NCI-H2196 (cell line): ENCODE measurements around the gene PRUNE1.

ENCODE experiments used
- DNase-seq: peaks from one replicate; lab custom pipeline; 2025; ENCODE audit not compliant: unreplicated experiment; lab: John Stamatoyannopoulos, UW

The PRUNE1 gene, protein sequence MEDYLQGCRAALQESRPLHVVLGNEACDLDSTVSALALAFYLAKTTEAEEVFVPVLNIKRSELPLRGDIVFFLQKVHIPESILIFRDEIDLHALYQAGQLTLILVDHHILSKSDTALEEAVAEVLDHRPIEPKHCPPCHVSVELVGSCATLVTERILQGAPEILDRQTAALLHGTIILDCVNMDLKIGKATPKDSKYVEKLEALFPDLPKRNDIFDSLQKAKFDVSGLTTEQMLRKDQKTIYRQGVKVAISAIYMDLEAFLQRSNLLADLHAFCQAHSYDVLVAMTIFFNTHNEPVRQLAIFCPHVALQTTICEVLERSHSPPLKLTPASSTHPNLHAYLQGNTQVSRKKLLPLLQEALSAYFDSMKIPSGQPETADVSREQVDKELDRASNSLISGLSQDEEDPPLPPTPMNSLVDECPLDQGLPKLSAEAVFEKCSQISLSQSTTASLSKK

DNA sequence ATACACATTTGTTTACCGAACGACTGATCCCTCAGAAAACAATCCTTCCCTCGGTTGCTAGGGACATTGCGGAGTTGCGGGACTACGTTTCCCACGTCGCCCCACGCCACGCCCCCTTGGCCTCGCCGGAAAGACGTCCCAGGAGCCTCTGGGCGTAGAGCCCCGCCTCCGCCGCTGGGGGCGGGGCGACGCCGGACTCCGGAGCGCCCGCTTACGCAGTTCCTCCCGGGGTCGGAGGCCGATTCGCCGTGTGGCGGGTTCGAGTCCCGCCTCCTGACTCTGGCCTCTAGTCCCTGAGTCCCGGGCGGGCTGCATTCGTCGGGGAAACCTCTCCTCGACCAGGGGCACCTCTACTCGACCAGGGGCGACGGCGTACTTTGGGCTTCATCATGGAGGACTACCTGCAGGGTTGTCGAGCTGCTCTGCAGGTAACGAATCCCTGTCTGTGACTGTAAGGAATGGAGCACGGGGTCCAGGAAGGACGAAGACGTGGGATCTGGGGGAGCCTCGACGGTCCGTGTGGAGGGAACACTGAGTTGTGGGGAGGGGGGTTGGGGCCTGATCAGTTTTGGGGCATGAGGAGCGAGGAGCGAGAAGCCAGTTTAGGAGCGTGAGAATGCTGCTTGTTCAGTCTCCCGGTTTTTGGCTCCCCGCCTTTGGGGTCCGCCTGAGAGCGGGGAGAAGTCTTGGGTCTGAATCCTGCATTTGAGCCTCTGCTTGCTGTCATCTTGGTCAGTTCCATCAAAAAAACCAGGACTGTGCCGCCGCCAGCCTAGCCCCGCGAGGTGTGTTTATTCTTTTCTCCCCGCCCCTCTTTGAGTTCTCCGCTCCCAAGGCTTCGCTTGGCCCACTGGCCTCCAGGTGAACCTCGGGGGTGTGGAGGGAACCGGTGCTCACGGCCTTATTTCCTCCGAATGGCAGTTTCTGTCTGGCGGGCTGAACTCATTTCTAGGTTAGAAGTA, at the start of gene PRUNE1:
TSS of gene PRUNE1 (plus strand) at position 206 of the 962 bp plus-strand sequence. CDS start at position 390, 184 bp downstream.
- DNase-seq = peak; percentile 98

DNA sequence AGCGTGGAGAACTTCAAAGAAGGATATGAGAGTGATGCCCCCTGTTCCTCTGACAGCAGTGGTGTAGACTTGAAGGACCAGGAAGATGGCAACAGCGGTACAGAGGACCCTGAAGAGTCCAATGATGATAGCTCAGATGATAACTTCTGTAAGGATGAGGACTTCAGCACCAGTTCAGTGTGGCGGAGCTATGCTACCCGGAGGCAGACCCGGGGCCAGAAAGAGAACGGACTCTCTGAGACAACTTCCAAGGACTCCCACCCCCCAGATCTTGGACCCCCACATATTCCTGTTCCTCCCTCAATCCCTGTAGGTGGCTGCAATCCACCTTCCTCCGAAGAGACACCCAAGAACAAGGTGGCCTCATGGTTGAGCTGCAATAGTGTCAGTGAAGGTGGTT, 47.6 kb upstream of the PRUNE1 start:
- no peak for DNase-seq

DNA sequence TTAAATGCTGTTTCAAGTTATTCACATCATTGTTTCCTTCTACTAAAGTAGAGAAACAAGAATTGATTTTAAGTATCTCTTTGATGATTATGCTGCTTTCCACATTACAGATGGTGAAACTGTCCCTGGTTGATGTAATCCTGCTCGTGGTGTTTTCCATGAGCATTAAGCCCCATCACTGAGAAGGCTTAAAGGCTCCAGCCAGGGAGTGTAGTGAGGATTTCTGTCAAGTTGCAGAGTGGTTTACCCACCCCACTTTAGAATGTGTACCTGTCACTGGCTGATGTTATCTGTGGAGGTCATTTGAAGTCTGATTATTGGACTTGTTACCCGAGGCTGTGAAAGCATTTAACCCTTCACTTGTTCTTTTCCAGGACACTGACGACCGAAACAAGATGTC, 46.5 kb upstream of the PRUNE1 start:
- no peak for DNase-seq

DNA sequence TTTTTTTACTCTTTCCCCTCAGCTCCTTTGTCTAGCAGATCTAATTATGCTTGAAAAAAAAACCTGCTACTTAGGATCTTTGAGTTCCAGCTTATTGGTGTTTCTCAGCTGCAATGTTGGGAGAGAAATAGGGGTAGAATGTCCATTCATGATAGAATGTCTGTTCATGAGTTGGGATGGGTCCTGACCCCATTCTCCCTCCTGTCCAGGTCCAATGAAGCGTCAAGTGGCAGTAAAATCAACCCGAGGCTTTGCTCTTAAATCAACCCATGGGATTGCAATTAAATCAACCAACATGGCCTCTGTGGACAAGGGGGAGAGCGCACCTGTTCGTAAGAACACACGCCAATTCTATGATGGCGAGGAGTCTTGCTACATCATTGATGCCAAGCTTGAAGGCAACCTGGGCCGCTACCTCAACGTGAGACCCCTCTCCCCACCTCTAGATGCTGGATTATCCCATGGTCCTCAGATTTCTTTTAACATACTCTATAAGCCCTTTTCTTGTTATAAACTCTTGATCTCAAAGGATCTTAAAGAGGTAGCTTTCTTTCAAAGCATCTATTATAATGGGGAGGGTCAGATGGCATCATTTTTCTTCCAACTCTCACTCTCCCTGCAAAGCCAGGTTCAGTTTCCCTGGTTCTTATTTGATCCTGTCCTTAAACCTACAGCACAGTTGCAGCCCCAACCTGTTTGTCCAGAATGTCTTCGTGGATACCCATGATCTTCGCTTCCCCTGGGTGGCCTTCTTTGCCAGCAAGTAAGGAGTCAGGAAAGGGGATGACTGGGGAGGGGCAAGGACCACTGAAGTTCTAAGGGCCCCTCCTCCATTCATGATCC, 44.7 kb upstream of the PRUNE1 start:
- DNase-seq = no peak

DNA sequence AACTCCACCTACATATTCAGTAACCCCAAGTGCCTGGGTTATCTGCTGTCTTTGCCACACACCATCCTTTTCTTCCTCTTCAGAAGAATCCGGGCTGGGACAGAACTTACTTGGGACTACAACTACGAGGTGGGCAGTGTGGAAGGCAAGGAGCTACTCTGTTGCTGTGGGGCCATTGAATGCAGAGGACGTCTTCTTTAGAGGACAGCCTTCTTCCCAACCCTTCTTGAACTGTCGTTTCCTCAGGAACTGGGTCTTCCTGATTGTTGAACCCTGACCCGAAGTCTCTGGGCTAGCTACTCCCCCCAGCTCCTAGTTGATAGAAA, 44.1 kb upstream of the PRUNE1 start:
- no peak for DNase-seq

DNA sequence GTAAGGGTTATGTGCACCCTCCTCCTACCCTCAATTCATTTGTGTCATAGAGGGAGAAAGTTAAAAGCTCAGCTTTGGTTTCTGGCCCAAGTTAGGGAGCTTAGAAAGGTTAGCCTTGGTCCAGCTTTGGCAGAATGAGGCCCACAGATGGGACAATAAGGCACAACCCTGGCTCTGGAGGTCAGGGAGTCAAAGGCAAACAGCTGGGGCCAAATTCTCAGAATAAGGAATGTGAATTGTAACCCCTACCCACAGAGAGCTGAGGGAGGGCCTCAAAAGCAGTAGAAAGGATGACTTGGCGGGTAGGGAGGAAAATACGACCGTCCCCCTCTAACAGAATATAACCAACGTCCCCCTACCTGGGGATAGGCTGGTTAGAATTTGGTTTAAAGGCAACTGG, 42.6 kb upstream of the PRUNE1 start:
- no peak for DNase-seq

DNA sequence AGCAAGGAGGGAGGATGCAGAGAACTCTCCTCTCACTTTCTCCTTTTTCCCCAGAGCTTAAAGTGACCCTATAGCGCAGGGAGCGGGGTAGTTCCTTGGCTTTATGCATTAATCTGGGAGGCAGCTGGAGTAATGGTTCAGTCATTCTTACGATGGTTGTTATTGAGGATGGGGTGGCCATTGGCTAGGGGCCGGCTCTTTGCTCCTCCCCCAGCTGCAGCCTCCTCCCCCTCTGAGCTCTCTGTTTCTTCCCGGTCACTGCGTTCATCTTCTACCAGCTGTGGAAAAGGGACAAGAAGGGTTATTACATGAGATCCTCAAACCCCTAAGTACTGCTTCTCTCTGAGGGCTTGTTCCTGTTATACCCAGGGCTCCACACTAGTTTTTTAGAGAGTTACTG, 42.2 kb upstream of the PRUNE1 start:
- DNase-seq = no peak

DNA sequence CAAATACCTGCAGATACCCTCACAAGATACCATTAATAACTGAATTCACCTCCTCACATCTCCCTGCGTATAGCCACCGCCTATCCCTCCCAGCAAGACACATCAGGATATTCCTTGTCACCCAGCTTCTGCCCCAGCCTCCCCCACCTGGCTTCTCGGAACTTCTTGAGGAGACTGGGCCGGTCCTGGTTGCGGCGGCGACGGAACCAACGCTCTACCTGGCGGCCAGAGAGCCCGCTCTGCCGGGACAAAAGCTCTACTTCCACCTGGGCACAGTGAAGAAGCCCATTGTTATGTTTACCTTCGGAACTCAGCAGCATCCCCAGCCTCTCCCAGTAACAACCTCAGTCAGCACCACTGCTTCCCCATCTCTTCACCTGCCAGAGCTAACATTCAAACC, 40.3 kb upstream of the PRUNE1 start:
- no peak for DNase-seq

DNA sequence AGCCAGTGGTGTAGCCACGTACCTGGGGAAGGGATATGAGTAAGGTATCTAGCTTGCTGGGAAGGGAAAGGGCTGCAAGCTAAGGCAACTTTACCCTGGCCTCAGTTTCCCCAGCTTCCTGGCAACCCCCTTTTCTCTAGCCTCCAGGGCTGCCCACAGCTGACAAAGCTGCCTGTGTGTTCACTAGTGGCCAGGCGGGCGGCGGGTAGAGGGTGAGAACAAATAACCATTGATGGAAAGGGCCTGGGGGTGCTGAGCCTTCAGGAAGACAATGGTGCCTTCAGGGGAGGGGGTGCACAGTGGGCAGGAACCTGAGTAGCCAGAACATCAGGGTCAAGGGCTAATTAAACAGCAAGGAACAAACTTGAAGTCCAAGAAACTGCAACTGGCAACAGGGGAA, 39.8 kb upstream of the PRUNE1 start:
- no peak for DNase-seq

DNA sequence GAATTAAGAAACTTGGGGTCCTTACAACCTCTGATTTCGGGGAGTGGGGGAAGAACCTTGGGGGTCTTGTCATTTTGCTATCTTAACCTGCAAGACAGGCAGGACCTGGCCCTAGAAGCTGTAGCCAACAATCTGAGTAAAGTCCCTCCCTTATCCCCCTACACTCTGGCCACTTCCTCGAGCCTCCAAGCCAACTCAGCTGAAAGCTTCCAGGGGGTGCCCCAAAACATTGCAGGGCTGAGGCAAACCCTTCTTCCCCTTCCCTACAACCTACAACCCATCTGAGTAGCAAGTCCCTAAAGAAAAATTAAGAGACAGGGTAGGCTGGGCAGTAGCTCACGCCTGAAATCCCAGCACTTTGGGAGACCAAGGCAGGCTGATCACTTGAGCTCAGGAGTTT, 38.6 kb upstream of the PRUNE1 start:
- no peak for DNase-seq

DNA sequence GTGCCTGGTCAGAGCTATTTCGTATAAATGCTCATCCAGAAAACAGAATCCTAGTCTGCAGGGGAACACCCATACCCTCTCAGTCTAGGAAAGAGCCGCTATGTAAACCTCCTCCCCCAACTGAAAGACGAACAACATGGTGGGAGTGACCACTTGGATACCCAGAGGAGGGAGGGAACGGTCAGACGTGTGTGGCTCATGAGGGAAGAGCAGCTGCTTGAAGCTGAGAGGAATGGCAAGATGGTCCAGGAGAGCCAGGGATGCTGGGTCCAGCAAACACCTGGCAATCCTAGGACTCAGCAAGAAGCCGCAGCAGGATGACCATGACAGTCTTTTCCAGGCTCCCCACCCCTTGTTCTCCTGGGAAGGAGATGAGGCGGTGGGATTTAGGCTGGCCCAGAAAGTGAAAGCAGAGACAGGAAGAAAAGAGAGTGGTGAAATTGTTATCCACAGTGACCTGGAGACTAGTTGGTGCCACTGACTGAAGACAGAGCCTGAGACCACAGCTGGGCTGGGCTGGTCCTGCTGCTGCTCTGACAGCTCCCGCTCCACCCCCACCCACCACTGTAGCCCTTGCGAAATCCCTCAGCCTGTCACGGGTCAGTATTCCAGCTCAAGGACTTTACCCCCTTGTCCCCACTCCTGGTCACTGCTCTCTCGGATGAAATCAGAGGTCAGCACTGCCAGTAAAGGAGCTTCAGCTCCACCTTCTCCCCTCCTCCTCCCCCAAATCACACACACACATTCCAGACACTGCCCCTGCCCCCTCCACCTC, 37.3 kb upstream of the PRUNE1 start:
- no peak for DNase-seq

DNA sequence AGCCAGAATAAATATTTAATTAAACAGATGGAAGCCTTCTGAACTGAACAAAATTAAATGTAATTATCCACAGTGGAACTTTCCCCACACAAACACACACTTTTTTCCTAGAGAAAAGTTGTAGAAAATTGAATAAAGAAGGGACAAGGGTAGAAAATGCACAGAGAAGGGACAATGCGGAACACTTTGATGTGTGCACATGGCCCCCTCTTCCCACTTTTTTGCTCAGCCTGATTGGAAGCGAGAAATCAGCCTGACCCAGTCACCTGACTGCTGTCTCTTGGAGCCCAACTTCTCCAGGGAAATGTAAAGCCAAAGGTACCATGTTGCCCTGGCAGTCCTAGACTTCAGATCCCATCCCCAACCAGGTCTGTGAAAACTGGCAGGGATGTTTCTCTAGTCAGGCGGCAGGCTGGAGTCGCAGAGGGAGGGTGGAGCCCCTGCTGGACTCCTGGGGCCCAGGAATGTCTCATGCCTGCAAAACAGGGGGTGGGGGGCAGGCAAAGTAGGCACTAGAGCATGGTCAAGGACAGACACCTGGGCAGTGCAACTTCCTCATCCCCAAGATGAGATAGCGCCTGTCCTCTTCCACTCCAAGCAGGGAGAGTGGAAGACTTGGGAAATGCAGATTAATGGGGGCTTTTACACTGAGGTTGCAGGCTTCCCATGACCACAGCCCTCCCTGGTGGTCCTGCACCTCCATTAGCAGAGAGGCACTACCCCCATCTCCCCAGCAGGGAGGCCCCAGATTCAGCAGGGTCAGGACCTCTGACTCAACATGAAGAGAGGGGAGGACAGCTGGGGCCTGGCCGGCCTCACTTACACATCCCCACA, 36.4 kb upstream of the PRUNE1 start:
- no peak for DNase-seq

DNA sequence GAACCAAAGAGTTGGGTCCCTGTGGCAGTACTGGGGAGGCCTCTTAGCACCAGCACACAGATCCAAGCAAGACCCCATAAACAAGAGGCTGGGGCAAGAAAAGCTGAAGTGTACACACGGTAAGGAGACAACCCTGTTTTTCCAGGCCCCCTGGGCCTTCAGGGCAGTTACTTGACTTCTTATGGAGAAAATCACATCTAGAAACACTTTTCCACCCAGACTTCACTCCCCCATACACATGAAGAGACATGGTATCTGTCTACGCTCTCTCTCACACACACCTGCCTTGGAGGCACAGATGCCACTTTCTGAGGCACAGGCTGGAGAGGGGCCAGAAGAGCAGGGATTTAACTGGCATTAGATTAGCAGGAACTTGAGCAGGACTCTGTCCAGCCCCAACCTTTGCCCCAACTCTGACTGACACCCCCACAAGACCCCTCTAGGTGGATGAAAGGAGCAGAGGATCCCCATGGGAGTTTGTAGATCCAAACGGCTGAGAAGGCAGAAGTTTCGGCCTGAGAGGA, 35.8 kb upstream of the PRUNE1 start:
- DNase-seq = no peak

DNA sequence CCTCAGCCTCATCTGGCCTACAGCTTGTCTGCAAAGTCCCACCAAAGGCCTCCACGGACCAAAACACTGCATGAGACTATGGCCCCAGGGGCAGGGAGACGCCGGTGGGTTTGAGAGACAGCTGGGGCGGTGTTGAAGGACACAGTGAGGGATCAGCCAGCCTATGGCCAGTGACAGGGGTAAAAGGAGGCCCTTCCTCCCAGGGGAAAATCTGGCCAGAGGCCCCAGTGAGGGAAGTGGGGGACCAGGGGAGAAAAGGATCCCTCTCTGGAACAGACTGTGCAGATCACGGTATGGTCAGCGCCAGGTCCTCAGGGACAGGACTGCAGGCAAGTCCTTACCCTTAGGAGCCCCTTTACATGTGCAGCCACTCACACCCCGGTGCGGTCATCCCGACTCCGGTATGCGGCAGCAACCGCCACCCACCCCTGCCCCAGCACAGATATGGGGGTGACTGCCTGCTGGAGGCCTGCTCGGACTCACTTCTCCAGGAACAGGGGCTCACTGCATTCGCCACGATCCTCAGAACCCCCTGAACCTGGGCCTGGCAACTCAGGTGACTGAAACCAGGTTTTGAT, 34.9 kb upstream of the PRUNE1 start:
- no peak for DNase-seq

DNA sequence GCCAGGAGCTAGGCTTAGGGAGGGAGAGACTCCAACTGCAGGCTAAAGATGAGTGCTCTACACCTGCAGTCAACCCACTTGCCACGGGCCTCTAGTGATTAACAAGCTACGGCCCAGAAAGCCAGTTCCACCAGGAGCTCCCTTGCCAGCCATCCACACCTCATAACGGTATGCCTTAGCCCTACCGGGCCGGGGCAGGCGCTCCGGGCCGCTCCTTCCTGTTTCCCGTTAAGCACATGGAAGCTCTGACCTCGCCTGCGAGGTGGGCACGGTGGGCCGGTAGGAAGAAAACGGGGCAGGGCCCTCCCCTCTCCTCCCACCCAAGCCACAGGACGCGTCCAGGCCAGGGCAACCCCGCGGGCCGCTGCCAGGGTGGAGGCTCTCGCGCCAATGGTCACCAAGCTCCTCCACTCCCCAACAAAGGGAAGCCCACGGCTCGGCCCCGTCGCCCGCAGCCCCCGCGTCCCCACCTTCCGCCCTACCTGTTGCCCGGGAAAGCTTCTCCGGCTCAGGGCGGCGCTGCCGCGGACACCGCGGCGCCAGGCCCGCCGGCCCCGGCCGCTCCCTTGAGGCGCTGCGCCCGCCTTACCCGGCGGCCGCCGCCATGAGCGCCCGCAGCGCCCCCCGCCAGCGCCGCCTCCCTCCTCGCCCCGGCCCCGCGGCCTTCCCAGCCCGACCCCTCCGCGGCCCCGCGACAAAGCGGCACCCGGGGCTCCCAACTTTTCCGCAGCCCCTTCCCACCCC, 34.2 kb upstream of the PRUNE1 start:
- no peak for DNase-seq

DNA sequence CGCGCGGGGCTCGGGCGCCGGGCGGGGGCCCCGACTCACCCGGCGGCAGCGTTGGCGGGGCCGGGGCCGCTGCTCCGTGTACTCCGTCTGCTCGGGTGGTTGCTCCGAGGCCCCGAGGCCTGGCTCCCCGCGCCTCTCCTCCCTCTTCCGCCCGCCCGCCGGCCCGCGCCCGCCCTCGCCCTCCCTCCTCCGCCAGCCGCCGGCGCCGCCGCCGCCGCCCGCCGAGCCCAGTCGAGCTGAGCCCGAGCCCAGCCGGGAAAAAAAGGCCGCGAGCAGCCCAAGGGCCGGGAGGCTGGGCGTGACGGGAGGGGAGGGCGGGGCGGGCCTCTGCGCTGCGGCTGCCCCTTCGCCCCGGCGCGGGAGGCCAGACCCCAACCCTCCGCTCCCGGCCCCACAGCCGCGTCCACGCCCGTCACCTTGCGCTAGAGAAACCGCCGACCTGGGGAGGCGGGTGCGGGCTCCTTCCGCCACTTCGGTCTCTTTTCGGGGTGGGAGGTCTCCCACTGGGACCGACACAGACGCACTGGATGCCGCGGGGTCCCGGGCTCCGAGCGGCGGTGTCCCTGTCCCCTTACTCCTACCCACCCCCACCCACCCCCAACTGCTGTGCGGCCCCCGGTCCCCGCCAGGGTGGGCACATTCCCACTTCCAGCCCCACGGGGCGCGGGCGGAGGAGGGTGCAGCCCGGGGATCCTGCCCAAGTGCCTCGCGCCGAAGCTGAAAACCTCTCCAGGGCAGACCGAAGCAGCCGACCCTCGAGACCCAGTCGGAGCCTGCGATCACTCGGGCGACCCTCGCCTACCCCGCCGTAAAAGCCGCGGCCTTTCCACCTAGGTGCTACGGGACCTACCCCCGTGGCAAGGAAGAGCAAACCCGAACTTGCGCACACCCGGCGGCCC, 33.4 kb upstream of the PRUNE1 start, which contains the start of gene CERS2:
TSS of gene CERS2 (minus strand) at position 256 of the 899 bp plus-strand sequence. CDS start 5,745 bp downstream, outside the sequence.
- DNase-seq = peak; percentile 76

DNA sequence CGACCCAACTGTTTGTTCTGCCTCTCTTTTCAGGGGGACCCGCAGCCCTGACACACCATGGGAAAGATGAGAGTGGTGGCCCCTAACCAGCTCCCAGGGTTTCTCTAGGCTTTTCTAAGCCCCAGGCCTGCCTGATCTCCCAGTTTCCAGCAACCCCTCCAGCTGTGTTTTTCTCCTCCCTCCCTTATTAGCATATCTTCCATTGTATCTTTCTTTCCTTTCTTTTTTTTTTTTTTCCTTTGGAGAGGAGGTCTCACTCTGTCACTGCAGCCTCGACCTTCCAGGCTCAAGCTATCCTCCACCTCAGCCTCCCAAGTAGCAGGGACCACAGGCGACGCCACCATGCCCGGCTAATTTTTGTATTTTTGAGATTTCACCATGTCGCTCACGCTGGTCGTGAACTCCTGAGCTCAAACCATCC, 31.8 kb upstream of the PRUNE1 start:
- DNase-seq = no peak
